ENCODE measurements around the gene WFDC10B.

- TF ChIP-seq CTCF (IDR thresholded peaks at IDR 0.05 in 2 of 3, conservative IDR thresholded peaks at IDR 0.05 in 1 of 3; ENCODE audit: control insufficient read depth in 2 of 3, extremely low read depth in 1 of 3, insufficient read depth in 1 of 3, low read depth in 3 of 3, low read length in 3 of 3) = no peak
- no peak for TF ChIP-seq REST (IDR thresholded peaks at IDR 0.05; ENCODE audit: low read depth, low read length)
- no peak for TF ChIP-seq ZBTB4 (CRISPR knock-in tag; IDR thresholded peaks at IDR 0.05)
- no peak for TF ChIP-seq POLR2AphosphoS2 (IDR thresholded peaks at IDR 0.05; ENCODE audit: low read depth, low read length)
- no peak for TF ChIP-seq EGR1 (IDR thresholded peaks at IDR 0.05; ENCODE audit: borderline replicate concordance in 1 of 2, low read depth in 2 of 2, low read length in 2 of 2)
- no peak for TF ChIP-seq EP300 (IDR thresholded peaks at IDR 0.05; ENCODE audit: borderline replicate concordance in 1 of 2, control insufficient read depth in 1 of 2, low read depth in 2 of 2, low read length in 2 of 2)
- TF ChIP-seq ZNF384 (IDR thresholded peaks at IDR 0.05; ENCODE audit: borderline replicate concordance, low read depth, low read length) = no peak
- TF ChIP-seq SMC3 (IDR thresholded peaks at IDR 0.05; ENCODE audit: borderline replicate concordance, low read length) = no peak
- TF ChIP-seq JUND (IDR thresholded peaks at IDR 0.05; ENCODE audit: low read depth, low read length) = no peak
Observed at GRCh38 chr20:45752746-45753145, 47.9 kb upstream of the WFDC10B start.

Data from GM12878 (cell line).